ENCODE results near the gene TRIM31. TPM values are rescaled to one million over a fixed set of nuclear protein-coding genes. Genes with fewer than 3 reads are reported as not detected.

Gene TRIM31
- polyA plus RNA-seq, 1 donor (not counting 4 experiments of a cell fraction or from before 2014, with no cell fraction given), result not detected

- Histone ChIP-seq H3K27me3 (ENCODE audit: control insufficient read depth, extremely low read depth, insufficient read depth, low read length) (peaks cover 45% of the 10 kb centered on the region), H3K9me3 (ENCODE audit: control insufficient read depth, low read depth, low read length) (no peaks in the 10 kb centered on the region), H4K20me1 (ENCODE audit: control insufficient read depth, extremely low read depth, insufficient read depth, low read length) (no peaks in the 10 kb centered on the region), H3K27ac (ENCODE audit: control insufficient read depth, insufficient read depth, low read length) (no peak overlapping the region), H3K4me3 (ENCODE audit: control insufficient read depth in 2 of 3, extremely low read depth in 1 of 3, insufficient read depth in 2 of 3, low read depth in 1 of 3, low read length in 3 of 3) (no peak overlapping the region), H3K4me1 (ENCODE audit: control insufficient read depth, extremely low read depth, insufficient read depth, low read length) (peaks cover 8% of the 10 kb centered on the region), H3K79me2 (ENCODE audit: control insufficient read depth, insufficient read depth, low read length) (no peaks in the 10 kb centered on the region), H3K36me3 (ENCODE audit: control insufficient read depth in 2 of 2, extremely low read depth in 1 of 2, insufficient read depth in 2 of 2, low read length in 2 of 2) (no peaks in the 10 kb centered on the region), H2AFZ (ENCODE audit: control insufficient read depth, low read length) (no peak overlapping the region), H3K9me1 (ENCODE audit: control insufficient read depth, extremely low read depth, insufficient read depth, low read length) (no peaks in the 10 kb centered on the region), H3K4me2 (ENCODE audit: control insufficient read depth, extremely low read depth, insufficient read depth, low read depth, low read length) (no peak overlapping the region), H3K9ac (ENCODE audit: control insufficient read depth, extremely low read depth, insufficient read depth, low read length) (no peak overlapping the region)
- dilution Hi-C loops (cut with MboI; ENCODE audit: extremely low pct_ligation_motif_present, low sequenced_read_pairs), result loop anchor here (10.0 kb wide), 1 partner anchor 55 kb away; the partner anchor contains the start of gene RNF39
- DNase-seq (ENCODE audit: low read depth, low spot score) (no peak), FAIRE-seq (no peak)
- TF ChIP-seq EZH2 (IDR thresholded peaks at IDR 0.05; ENCODE audit: low read length) (peak; percentile 7), CTCF (optimal IDR thresholded peaks at IDR 0.05 in 1 of 3, IDR thresholded peaks at IDR 0.05 in 1 of 3, conservative IDR thresholded peaks at IDR 0.05 in 1 of 3; ENCODE audit: extremely low read depth in 1 of 3, insufficient read depth in 2 of 3, low read length in 3 of 3) (no peak)
Measured at GRCh38 chr6:30129265-30130178, 16.6 kb upstream of the TRIM31 start.

- Histone ChIP-seq H3K27me3 (ENCODE audit: control insufficient read depth, extremely low read depth, insufficient read depth, low read length) (peaks cover 47% of the 10 kb centered on the region), H3K4me1 (ENCODE audit: control insufficient read depth, extremely low read depth, insufficient read depth, low read length) (peaks cover 8% of the 10 kb centered on the region), H3K4me3 (ENCODE audit: control insufficient read depth in 2 of 3, extremely low read depth in 1 of 3, insufficient read depth in 2 of 3, low read depth in 1 of 3, low read length in 3 of 3) (peak overlapping the region in 2 of 3 experiments; percentile 13 to 52), H3K79me2 (ENCODE audit: control insufficient read depth, insufficient read depth, low read length) (no peaks in the 10 kb centered on the region), H3K9me1 (ENCODE audit: control insufficient read depth, extremely low read depth, insufficient read depth, low read length) (no peaks in the 10 kb centered on the region), H4K20me1 (ENCODE audit: control insufficient read depth, extremely low read depth, insufficient read depth, low read length) (no peaks in the 10 kb centered on the region), H3K9me3 (ENCODE audit: control insufficient read depth, low read depth, low read length) (no peaks in the 10 kb centered on the region), H3K4me2 (ENCODE audit: control insufficient read depth, extremely low read depth, insufficient read depth, low read depth, low read length) (peak overlapping the region; percentile 77), H3K36me3 (ENCODE audit: control insufficient read depth in 2 of 2, extremely low read depth in 1 of 2, insufficient read depth in 2 of 2, low read length in 2 of 2) (no peaks in the 10 kb centered on the region), H3K27ac (ENCODE audit: control insufficient read depth, insufficient read depth, low read length) (no peak overlapping the region), H2AFZ (ENCODE audit: control insufficient read depth, low read length) (no peak overlapping the region), H3K9ac (ENCODE audit: control insufficient read depth, extremely low read depth, insufficient read depth, low read length) (no peak overlapping the region)
- FAIRE-seq (no peak), DNase-seq (ENCODE audit: low read depth, low spot score) (no peak)
- no peak for TF ChIP-seq CTCF (optimal IDR thresholded peaks at IDR 0.05 in 1 of 3, IDR thresholded peaks at IDR 0.05 in 1 of 3, conservative IDR thresholded peaks at IDR 0.05 in 1 of 3; ENCODE audit: extremely low read depth in 1 of 3, insufficient read depth in 2 of 3, low read length in 3 of 3)
- TF ChIP-seq EZH2 (IDR thresholded peaks at IDR 0.05; ENCODE audit: low read length), result no peak
- dilution Hi-C loops (cut with MboI; ENCODE audit: extremely low pct_ligation_motif_present, low sequenced_read_pairs), result no loop called here
Measured at GRCh38 chr6:30127238-30128093, 14.6 kb upstream of the TRIM31 start.

Measured in keratinocyte (primary cell).